ENCODE results near the gene PFDN4.

The PFDN4 gene

GRCh38 chr20:54168961-54169862 lies 38.7 kb upstream of the PFDN4 start (continued):
- no peak for TF ChIP-seq ZNF16 (tag by site-specific recombination; IDR thresholded peaks at IDR 0.05; ENCODE audit: low read depth)
- TF ChIP-seq, protein P1, sequence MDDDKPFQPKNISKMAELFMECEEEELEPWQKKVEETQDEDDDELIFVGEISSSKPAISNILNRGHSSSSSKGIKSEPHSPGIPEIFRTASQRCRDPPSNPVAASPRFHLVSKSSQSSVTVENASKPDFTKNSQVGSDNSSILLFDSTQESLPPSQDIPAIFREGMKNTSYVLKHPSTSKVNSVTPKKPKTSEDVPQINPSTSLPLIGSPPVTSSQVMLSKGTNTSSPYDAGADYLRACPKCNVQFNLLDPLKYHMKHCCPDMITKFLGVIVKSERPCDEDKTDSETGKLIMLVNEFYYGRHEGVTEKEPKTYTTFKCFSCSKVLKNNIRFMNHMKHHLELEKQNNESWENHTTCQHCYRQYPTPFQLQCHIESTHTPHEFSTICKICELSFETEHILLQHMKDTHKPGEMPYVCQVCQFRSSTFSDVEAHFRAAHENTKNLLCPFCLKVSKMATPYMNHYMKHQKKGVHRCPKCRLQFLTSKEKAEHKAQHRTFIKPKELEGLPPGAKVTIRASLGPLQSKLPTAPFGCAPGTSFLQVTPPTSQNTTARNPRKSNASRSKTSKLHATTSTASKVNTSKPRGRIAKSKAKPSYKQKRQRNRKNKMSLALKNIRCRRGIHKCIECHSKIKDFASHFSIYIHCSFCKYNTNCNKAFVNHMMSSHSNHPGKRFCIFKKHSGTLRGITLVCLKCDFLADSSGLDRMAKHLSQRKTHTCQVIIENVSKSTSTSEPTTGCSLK (tag by site-specific recombination; IDR thresholded peaks at IDR 0.05): no peak
- TF ChIP-seq SP2 (tag by site-specific recombination; IDR thresholded peaks at IDR 0.05): no peak
- peak; percentile 59; the same call in 1 of the 2 replicates for TF ChIP-seq TSHZ1 (tag by site-specific recombination; IDR thresholded peaks at IDR 0.05; ENCODE audit: borderline replicate concordance)
- TF ChIP-seq PRDM2 (tag by site-specific recombination; IDR thresholded peaks at IDR 0.05; ENCODE audit: borderline replicate concordance): no peak
- no peak for TF ChIP-seq ZNF747 (tag by site-specific recombination; IDR thresholded peaks at IDR 0.05)
- no peak for TF ChIP-seq ZSCAN30 (tag by site-specific recombination; IDR thresholded peaks at IDR 0.05)
- 0 out of 2 replicates have a peak, but pooled peaks have one; percentile 36 for TF ChIP-seq TCF7L2 (IDR thresholded peaks at IDR 0.05; ENCODE audit: borderline replicate concordance, low read depth, low read length)
- TF ChIP-seq, protein P2, sequence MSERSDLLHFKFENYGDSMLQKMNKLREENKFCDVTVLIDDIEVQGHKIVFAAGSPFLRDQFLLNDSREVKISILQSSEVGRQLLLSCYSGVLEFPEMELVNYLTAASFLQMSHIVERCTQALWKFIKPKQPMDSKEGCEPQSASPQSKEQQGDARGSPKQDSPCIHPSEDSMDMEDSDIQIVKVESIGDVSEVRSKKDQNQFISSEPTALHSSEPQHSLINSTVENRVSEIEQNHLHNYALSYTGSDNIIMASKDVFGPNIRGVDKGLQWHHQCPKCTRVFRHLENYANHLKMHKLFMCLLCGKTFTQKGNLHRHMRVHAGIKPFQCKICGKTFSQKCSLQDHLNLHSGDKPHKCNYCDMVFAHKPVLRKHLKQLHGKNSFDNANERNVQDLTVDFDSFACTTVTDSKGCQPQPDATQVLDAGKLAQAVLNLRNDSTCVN (tag by site-specific recombination; optimal IDR thresholded peaks at IDR 0.05): no peak
- no peak for TF ChIP-seq ZNF202 (tag by site-specific recombination; IDR thresholded peaks at IDR 0.05; ENCODE audit: borderline replicate concordance)
- TF ChIP-seq ZNF670 (tag by site-specific recombination; IDR thresholded peaks at IDR 0.05; ENCODE audit: low read depth): no peak
- TF ChIP-seq ZNF624 (tag by site-specific recombination; IDR thresholded peaks at IDR 0.05): no peak
- no peak for TF ChIP-seq ZBTB11 (tag by site-specific recombination; conservative IDR thresholded peaks at IDR 0.05; ENCODE audit: low read depth)
- TF ChIP-seq ZNF248 (tag by site-specific recombination; IDR thresholded peaks at IDR 0.05): no peak
- no peak for TF ChIP-seq ZNF354C (tag by site-specific recombination; IDR thresholded peaks at IDR 0.05; ENCODE audit: borderline replicate concordance, low read depth)
- TF ChIP-seq ZNF561 (tag by site-specific recombination; IDR thresholded peaks at IDR 0.05; ENCODE audit: borderline replicate concordance): peak; percentile 62; the same call in 1 of the 2 replicates
- TF ChIP-seq ZNF404 (tag by site-specific recombination; IDR thresholded peaks at IDR 0.05): no peak
- no peak for TF ChIP-seq ZNF514 (tag by site-specific recombination; IDR thresholded peaks at IDR 0.05)
- TF ChIP-seq SP7 (tag by site-specific recombination; IDR thresholded peaks at IDR 0.05): peak; percentile 85; the same call in 1 of the 2 replicates
- no peak for TF ChIP-seq KLF10 (tag by site-specific recombination; IDR thresholded peaks at IDR 0.05)
- no peak for TF ChIP-seq ZNF585B (tag by site-specific recombination; IDR thresholded peaks at IDR 0.05)
- peak; percentile 59; the same call in 1 of the 2 replicates for TF ChIP-seq ZFP69B (tag by site-specific recombination; IDR thresholded peaks at IDR 0.05)

Data from HEK293 (cell line).